Keratinocyte (primary cell): ENCODE measurements around the gene ATP1A3. TPM values are rescaled to one million over a fixed set of nuclear protein-coding genes. Genes with fewer than 3 reads are reported as not detected.

Experiments
- DNase-seq: peaks from one replicate; pipeline ENCODE4 v3.0.0-alpha.2; 2011; ENCODE audit warnings: low read depth, missing footprints, low spot score
- FAIRE-seq: peaks from 2 replicates; lab custom pipeline; 2011; peaks lifted over from hg19 to GRCh38; lab: Jason Lieb, UNC
- H2AFZ ChIP-seq: 2 replicates; pipeline ENCODE4 v1.6.0; 2012; ENCODE audit warnings: low read length, control low read depth, inconsistent platforms; ENCODE audit not compliant: control insufficient read depth
- H3K27ac ChIP-seq: 2 replicates; pipeline ENCODE4 v1.5.1; 2011; ENCODE audit warnings: low read length; ENCODE audit not compliant: control insufficient read depth, insufficient read depth
- H3K27me3 ChIP-seq: 3 replicates; pipeline ENCODE4 v1.6.0; 2011; ENCODE audit warnings: low read length; ENCODE audit not compliant: control insufficient read depth, insufficient read depth; ENCODE audit errors: extremely low read depth
- H3K36me3 ChIP-seq, 2 experiments: 2 replicates in 1 of 2; 3 replicates in 1 of 2; pipeline ENCODE4 v1.5.1; 2011; ENCODE audit warnings: low read length in 2 of 2, mild to moderate bottlenecking in 1 of 2; ENCODE audit not compliant: control insufficient read depth in 2 of 2, insufficient read depth in 2 of 2; ENCODE audit errors: extremely low read depth in 1 of 2
- H3K4me1 ChIP-seq: 3 replicates; pipeline ENCODE4 v1.5.1; 2011; ENCODE audit warnings: low read length; ENCODE audit not compliant: control insufficient read depth, insufficient read depth; ENCODE audit errors: extremely low read depth
- H3K4me2 ChIP-seq: 3 replicates; pipeline ENCODE4 v1.6.0; 2011; ENCODE audit warnings: low read depth, low read length; ENCODE audit not compliant: control insufficient read depth, insufficient read depth; ENCODE audit errors: extremely low read depth
- H3K4me3 ChIP-seq, 3 experiments: fragments of 200-600 bp in 1 of 3; sonication (generic) in 1 of 3; 2 replicates in 2 of 3; 3 replicates in 1 of 3; pipeline ENCODE4 v1.5.1; 2011 to 2016; ENCODE audit warnings: low read length in 3 of 3, mild to moderate bottlenecking in 3 of 3, control low read depth in 2 of 3, inconsistent platforms in 1 of 3, low read depth in 1 of 3, mixed read lengths in 1 of 3, mixed run types in 1 of 3, moderate library complexity in 1 of 3; ENCODE audit not compliant: control insufficient read depth in 2 of 3, insufficient read depth in 2 of 3; ENCODE audit errors: extremely low read depth in 1 of 3
- H3K79me2 ChIP-seq: 2 replicates; pipeline ENCODE4 v1.6.0; 2012; ENCODE audit warnings: low read length; ENCODE audit not compliant: control insufficient read depth, insufficient read depth
- H3K9ac ChIP-seq: 3 replicates; pipeline ENCODE4 v1.6.0; 2011; ENCODE audit warnings: low read length; ENCODE audit not compliant: control insufficient read depth, insufficient read depth; ENCODE audit errors: extremely low read depth
- H3K9me1 ChIP-seq: 3 replicates; pipeline ENCODE4 v1.6.0; 2011; ENCODE audit warnings: low read length; ENCODE audit not compliant: control insufficient read depth, insufficient read depth; ENCODE audit errors: extremely low read depth
- H3K9me3 ChIP-seq: 2 replicates; pipeline ENCODE4 v1.5.1; 2012; ENCODE audit warnings: low read depth, low read length; ENCODE audit not compliant: control insufficient read depth
- H4K20me1 ChIP-seq: 3 replicates; pipeline ENCODE4 v1.6.0; 2011; ENCODE audit warnings: low read length; ENCODE audit not compliant: control insufficient read depth, insufficient read depth; ENCODE audit errors: extremely low read depth
- EZH2 ChIP-seq: IDR thresholded peaks from one replicate; pipeline ENCODE4 v1.6.1; 2012; ENCODE audit warnings: inconsistent platforms, mild to moderate bottlenecking, low read length, moderate library complexity
- dilution Hi-C: fragments of 300-500 bp; cut with MboI; formaldehyde crosslinking; loops from one replicate; pipeline ENCODE4 v1.7.0; 2020; ENCODE audit warnings: low sequenced_read_pairs; ENCODE audit not compliant: extremely low pct_ligation_motif_present
- polyA plus RNA-seq, 5 experiments: library from polyadenylated mRNA; depleted of rRNA in 3 of 5; stranded (reverse) in 3 of 5; stranded (forward) in 1 of 5; unstranded in 1 of 5; fragments of >200 nt; gene quantifications; 1 replicate in 1 of 5; 2 replicates in 3 of 5; 3 replicates in 1 of 5; pipeline versions ENCODE4 v1.2.1 to v1.2.3, GENCODE V29; 2011 to 2012; ENCODE audit warnings: missing spikeins in 2 of 5, low read depth in 1 of 5, low replicate concordance in 1 of 5
- TF ChIP-seq, protein P1 (sequence below), 3 experiments: IDR thresholded peaks in 1 of 3; conservative IDR thresholded peaks in 1 of 3; optimal IDR thresholded peaks in 1 of 3; 2 replicates in 2 of 3; 3 replicates in 1 of 3; pipeline versions ENCODE3 to v1.5.1; 2011; ENCODE audit warnings: low read length in 3 of 3, mild to moderate bottlenecking in 3 of 3, moderate library complexity in 2 of 3, control low read depth in 1 of 3, inconsistent platforms in 1 of 3; ENCODE audit not compliant: insufficient read depth in 2 of 3; ENCODE audit errors: extremely low read depth in 1 of 3

The ATP1A3 gene
- polyA plus RNA-seq, 1 donor (not counting 4 experiments of a cell fraction or from before 2014, with no cell fraction given) = not detected

DNA sequence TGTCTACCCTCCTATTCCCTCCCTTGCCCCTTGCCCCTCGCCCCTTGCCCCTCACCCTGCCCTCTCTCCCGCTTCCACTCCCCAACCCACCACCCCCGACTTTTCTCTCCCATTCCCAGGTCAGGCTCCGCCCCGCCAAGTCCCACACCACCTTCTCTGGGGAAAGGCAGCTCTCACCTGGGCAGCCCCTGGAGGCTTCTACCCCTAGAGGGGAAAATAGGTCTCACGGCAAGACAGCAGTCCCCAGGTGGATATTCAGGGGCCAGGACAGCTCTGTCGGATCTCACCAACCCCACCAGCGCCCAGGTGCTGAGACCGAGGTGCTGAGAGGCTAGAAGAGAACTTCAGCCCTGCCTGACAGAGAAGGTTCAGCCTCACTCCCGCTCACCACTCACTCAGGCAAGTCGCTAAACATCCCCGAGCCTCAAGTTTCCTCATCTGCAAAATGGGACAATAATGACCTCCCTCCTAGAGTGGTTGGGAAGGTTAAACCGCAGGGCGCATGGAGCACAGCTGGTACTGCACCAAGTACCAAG lies 64.4 kb downstream of the ATP1A3 start:
- peaks cover 96% of the 10 kb centered on the region for H3K27me3 ChIP-seq
- no peak overlapping the region for H3K4me3 ChIP-seq
- H2AFZ ChIP-seq = no peak overlapping the region
- DNase-seq (no peak), FAIRE-seq (no peak)
- H3K4me1 ChIP-seq = peaks cover 6% of the 10 kb centered on the region
- H3K9ac ChIP-seq = no peak overlapping the region
- dilution Hi-C loops = no loop called here
- no peaks in the 10 kb centered on the region for H3K9me1 ChIP-seq
- H3K4me2 ChIP-seq = no peak overlapping the region
- H4K20me1 ChIP-seq = peaks cover 5% of the 10 kb centered on the region
- TF ChIP-seq, protein P1, sequence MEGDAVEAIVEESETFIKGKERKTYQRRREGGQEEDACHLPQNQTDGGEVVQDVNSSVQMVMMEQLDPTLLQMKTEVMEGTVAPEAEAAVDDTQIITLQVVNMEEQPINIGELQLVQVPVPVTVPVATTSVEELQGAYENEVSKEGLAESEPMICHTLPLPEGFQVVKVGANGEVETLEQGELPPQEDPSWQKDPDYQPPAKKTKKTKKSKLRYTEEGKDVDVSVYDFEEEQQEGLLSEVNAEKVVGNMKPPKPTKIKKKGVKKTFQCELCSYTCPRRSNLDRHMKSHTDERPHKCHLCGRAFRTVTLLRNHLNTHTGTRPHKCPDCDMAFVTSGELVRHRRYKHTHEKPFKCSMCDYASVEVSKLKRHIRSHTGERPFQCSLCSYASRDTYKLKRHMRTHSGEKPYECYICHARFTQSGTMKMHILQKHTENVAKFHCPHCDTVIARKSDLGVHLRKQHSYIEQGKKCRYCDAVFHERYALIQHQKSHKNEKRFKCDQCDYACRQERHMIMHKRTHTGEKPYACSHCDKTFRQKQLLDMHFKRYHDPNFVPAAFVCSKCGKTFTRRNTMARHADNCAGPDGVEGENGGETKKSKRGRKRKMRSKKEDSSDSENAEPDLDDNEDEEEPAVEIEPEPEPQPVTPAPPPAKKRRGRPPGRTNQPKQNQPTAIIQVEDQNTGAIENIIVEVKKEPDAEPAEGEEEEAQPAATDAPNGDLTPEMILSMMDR (optimal IDR thresholded peaks at IDR 0.05 in 1 of 3, IDR thresholded peaks at IDR 0.05 in 1 of 3, conservative IDR thresholded peaks at IDR 0.05 in 1 of 3; ENCODE audit: extremely low read depth in 1 of 3, insufficient read depth in 2 of 3, low read length in 3 of 3) = no peak
- peak; percentile 58 for TF ChIP-seq EZH2
- H3K9me3 ChIP-seq = no peaks in the 10 kb centered on the region
- H3K36me3 ChIP-seq = no peaks in the 10 kb centered on the region
- H3K79me2 ChIP-seq = no peaks in the 10 kb centered on the region
- H3K27ac ChIP-seq = no peak overlapping the region

GRCh38 chr19:41928754-41929535 lies 65.1 kb downstream of the ATP1A3 start:
- TF ChIP-seq, protein P1 (optimal IDR thresholded peaks at IDR 0.05 in 1 of 3, IDR thresholded peaks at IDR 0.05 in 1 of 3, conservative IDR thresholded peaks at IDR 0.05 in 1 of 3; ENCODE audit: extremely low read depth in 1 of 3, insufficient read depth in 2 of 3, low read length in 3 of 3) = peak in 1 of 3 experiments; percentile 12
- TF ChIP-seq EZH2 = peak; percentile 97
- peak overlapping the region in 2 of 3 experiments; percentile 29 to 62 for H3K4me3 ChIP-seq

More at GRCh38 chr19:41928754-41929535, 65.1 kb downstream of the ATP1A3 start:
- H3K9me1 ChIP-seq = no peaks in the 10 kb centered on the region
- peak; percentile 63 for FAIRE-seq
- H3K36me3 ChIP-seq = no peaks in the 10 kb centered on the region
- H3K9ac ChIP-seq = no peak overlapping the region
- dilution Hi-C loops = no loop called here
- peaks cover 6% of the 10 kb centered on the region for H4K20me1 ChIP-seq
- H3K27ac ChIP-seq = no peak overlapping the region
- peak overlapping the region; percentile 80 for H2AFZ ChIP-seq
- H3K9me3 ChIP-seq = no peaks in the 10 kb centered on the region
- H3K4me1 ChIP-seq = peaks cover 6% of the 10 kb centered on the region
- H3K4me2 ChIP-seq = peak overlapping the region; percentile 91
- H3K79me2 ChIP-seq = no peaks in the 10 kb centered on the region
- no peak for DNase-seq
- peaks cover 97% of the 10 kb centered on the region for H3K27me3 ChIP-seq
